ENCODE data around the gene SCN2B.

Gene SCN2B

GRCh38 chr11:118135051-118135795 is 41.2 kb downstream of the SCN2B start:
- no peak overlapping the region for H3K4me3 ChIP-seq (ENCODE audit: low read depth in 1 of 2, low read length in 1 of 2)
- H3K36me3 ChIP-seq: no peaks in the 10 kb centered on the region
- H3K27ac ChIP-seq: no peak overlapping the region
- H3K4me1 ChIP-seq (ENCODE audit: control insufficient read depth in 1 of 2, insufficient read depth in 1 of 2, low read depth in 1 of 2, low read length in 1 of 2): no peaks in the 10 kb centered on the region
- TF ChIP-seq CTCF (IDR thresholded peaks at IDR 0.05): no peak
- H3K27me3 ChIP-seq: peaks cover 11% of the 10 kb centered on the region
- H3K9me3 ChIP-seq: no peaks in the 10 kb centered on the region

- no peaks in the 10 kb centered on the region for H3K36me3 ChIP-seq
- no peak overlapping the region for H3K27ac ChIP-seq
- no peaks in the 10 kb centered on the region for H3K4me1 ChIP-seq (ENCODE audit: control insufficient read depth in 1 of 2, insufficient read depth in 1 of 2, low read depth in 1 of 2, low read length in 1 of 2)
- H3K9me3 ChIP-seq: no peaks in the 10 kb centered on the region
- TF ChIP-seq CTCF (IDR thresholded peaks at IDR 0.05): no peak
- H3K27me3 ChIP-seq: peaks cover 6% of the 10 kb centered on the region
- H3K4me3 ChIP-seq (ENCODE audit: low read depth in 1 of 2, low read length in 1 of 2): no peak overlapping the region
Measured at GRCh38 chr11:118133816-118134215, 42.6 kb downstream of the SCN2B start.

GRCh38 chr11:118132385-118133151 is 43.9 kb downstream of the SCN2B start:
- Histone ChIP-seq H3K27ac (no peak overlapping the region), H3K27me3 (peaks cover 6% of the 10 kb centered on the region), H3K4me3 (ENCODE audit: low read depth in 1 of 2, low read length in 1 of 2) (no peak overlapping the region), H3K9me3 (no peaks in the 10 kb centered on the region), H3K36me3 (no peaks in the 10 kb centered on the region), H3K4me1 (ENCODE audit: control insufficient read depth in 1 of 2, insufficient read depth in 1 of 2, low read depth in 1 of 2, low read length in 1 of 2) (no peaks in the 10 kb centered on the region)
- no peak for TF ChIP-seq CTCF (IDR thresholded peaks at IDR 0.05)

GRCh38 chr11:118129471-118130172 is 46.8 kb downstream of the SCN2B start:
- Histone ChIP-seq H3K27ac (no peak overlapping the region), H3K4me1 (ENCODE audit: control insufficient read depth in 1 of 2, insufficient read depth in 1 of 2, low read depth in 1 of 2, low read length in 1 of 2) (no peaks in the 10 kb centered on the region), H3K9me3 (no peaks in the 10 kb centered on the region), H3K36me3 (no peaks in the 10 kb centered on the region), H3K4me3 (ENCODE audit: low read depth in 1 of 2, low read length in 1 of 2) (no peak overlapping the region), H3K27me3 (no peaks in the 10 kb centered on the region)
- no peak for TF ChIP-seq CTCF (IDR thresholded peaks at IDR 0.05)

- H3K9me3 ChIP-seq: no peaks in the 10 kb centered on the region
- H3K27ac ChIP-seq: no peak overlapping the region
- no peaks in the 10 kb centered on the region for H3K36me3 ChIP-seq
- TF ChIP-seq CTCF (IDR thresholded peaks at IDR 0.05): no peak
- H3K4me3 ChIP-seq (ENCODE audit: low read depth in 1 of 2, low read length in 1 of 2): no peak overlapping the region
- H3K27me3 ChIP-seq: no peaks in the 10 kb centered on the region
- no peaks in the 10 kb centered on the region for H3K4me1 ChIP-seq (ENCODE audit: control insufficient read depth in 1 of 2, insufficient read depth in 1 of 2, low read depth in 1 of 2, low read length in 1 of 2)
Measured at GRCh38 chr11:118128721-118129470, 47.5 kb downstream of the SCN2B start.

Measured in neutrophil (primary cell).